Activated naive CD8-positive, alpha-beta T cell treated with anti-CD3 and anti-CD28 coated beads, Interleukin-2, amount 50 U/mL, for 24 hours (primary cell): ENCODE data around the gene TPD52L3.

Source experiments
- ATAC-seq: fragments of 150-1000 bp; cut with Tn5 transposase; one replicate; pipeline ENCODE4 v1.10.0; 2021
- DNase-seq: peaks from one replicate; pipeline ENCODE4 v3.0.0; 2021
- H3K27ac Mint-ChIP-seq: one replicate; pipeline ENCODE4 v1.8.0; 2021; ENCODE audit warnings: mild to moderate bottlenecking, mixed read lengths
- H3K27me3 Mint-ChIP-seq: one replicate; pipeline ENCODE4 v1.8.0; 2021; ENCODE audit warnings: mixed read lengths
- H3K36me3 Mint-ChIP-seq: one replicate; pipeline ENCODE4 v1.8.0; 2021; ENCODE audit warnings: low read depth, mixed read lengths
- H3K4me1 Mint-ChIP-seq: one replicate; pipeline ENCODE4 v1.8.0; 2021; ENCODE audit warnings: mixed read lengths
- H3K4me3 Mint-ChIP-seq: one replicate; pipeline ENCODE4 v1.8.0; 2021; ENCODE audit warnings: mild to moderate bottlenecking, moderate library complexity, mixed read lengths
- H3K9me3 Mint-ChIP-seq: one replicate; pipeline ENCODE4 v1.8.0; 2021; ENCODE audit warnings: mixed read lengths

The TPD52L3 gene

GRCh38 chr9:6328103-6328502, at the start of gene TPD52L3:
Gene TPD52L3 (plus strand): TSS chr9:6328375. CDS start chr9:6328596, 221 bp downstream.
- Mint-ChIP-seq H3K27ac (no peak within 1 kb of the TSS), H3K4me3 (no peak within 1 kb of the TSS), H3K4me1 (no peaks in the 10 kb centered on the region), H3K9me3 (peaks cover 4% of the 10 kb centered on the region), H3K36me3 (no peaks in the 10 kb centered on the region), H3K27me3 (peaks cover 9% of the 10 kb centered on the region)
- no peak for DNase-seq
- no peak for ATAC-seq

GRCh38 chr9:6301858-6302257, 26.3 kb upstream of the TPD52L3 start:
- Mint-ChIP-seq H3K9me3 (no peaks in the 10 kb centered on the region), H3K4me3 (no peak overlapping the region), H3K36me3 (no peaks in the 10 kb centered on the region), H3K27ac (no peak overlapping the region), H3K27me3 (peaks cover 16% of the 10 kb centered on the region), H3K4me1 (no peaks in the 10 kb centered on the region)
- no peak for ATAC-seq
- DNase-seq: no peak

GRCh38 chr9:6302417-6302816, 25.8 kb upstream of the TPD52L3 start:
- DNase-seq (no peak), ATAC-seq (no peak)
- H3K36me3 Mint-ChIP-seq: no peaks in the 10 kb centered on the region
- no peak overlapping the region for H3K27ac Mint-ChIP-seq
- no peak overlapping the region for H3K4me3 Mint-ChIP-seq
- H3K27me3 Mint-ChIP-seq: peaks cover 18% of the 10 kb centered on the region
- no peaks in the 10 kb centered on the region for H3K4me1 Mint-ChIP-seq
- no peaks in the 10 kb centered on the region for H3K9me3 Mint-ChIP-seq

- Mint-ChIP-seq H3K27me3 (peaks cover 14% of the 10 kb centered on the region), H3K27ac (no peak overlapping the region), H3K36me3 (no peaks in the 10 kb centered on the region), H3K9me3 (no peaks in the 10 kb centered on the region), H3K4me1 (no peaks in the 10 kb centered on the region), H3K4me3 (no peak overlapping the region)
- no peak for ATAC-seq
- DNase-seq: no peak
Observed at GRCh38 chr9:6304232-6304631, 23.9 kb upstream of the TPD52L3 start.

- no peak for DNase-seq
Observed at GRCh38 chr9:6305954-6306563, 22.1 kb upstream of the TPD52L3 start.

GRCh38 chr9:6307551-6308096, 20.6 kb upstream of the TPD52L3 start:
- Mint-ChIP-seq H3K4me3 (no peak overlapping the region), H3K9me3 (no peaks in the 10 kb centered on the region), H3K27me3 (peaks cover 11% of the 10 kb centered on the region), H3K27ac (no peak overlapping the region), H3K36me3 (no peaks in the 10 kb centered on the region), H3K4me1 (no peaks in the 10 kb centered on the region)
- no peak for ATAC-seq
- DNase-seq: no peak

More at GRCh38 chr9:6305954-6306563, 22.1 kb upstream of the TPD52L3 start:
- ATAC-seq: no peak
- Mint-ChIP-seq H3K4me1 (no peaks in the 10 kb centered on the region), H3K27ac (no peak overlapping the region), H3K4me3 (no peak overlapping the region), H3K9me3 (no peaks in the 10 kb centered on the region), H3K27me3 (peaks cover 11% of the 10 kb centered on the region), H3K36me3 (no peaks in the 10 kb centered on the region)

- Mint-ChIP-seq H3K27me3 (peaks cover 4% of the 10 kb centered on the region), H3K27ac (no peak overlapping the region), H3K9me3 (peaks cover 14% of the 10 kb centered on the region), H3K4me1 (no peaks in the 10 kb centered on the region), H3K36me3 (peaks cover 2% of the 10 kb centered on the region), H3K4me3 (no peak overlapping the region)
- ATAC-seq (no peak), DNase-seq (no peak)
Observed at GRCh38 chr9:6330958-6331634, 2.9 kb downstream of the TPD52L3 start.

GRCh38 chr9:6334305-6334704, 6.1 kb downstream of the TPD52L3 start:
- H3K9me3 Mint-ChIP-seq: peaks cover 19% of the 10 kb centered on the region
- no peaks in the 10 kb centered on the region for H3K4me1 Mint-ChIP-seq
- H3K27ac Mint-ChIP-seq: no peak overlapping the region
- no peak overlapping the region for H3K4me3 Mint-ChIP-seq
- H3K36me3 Mint-ChIP-seq: peaks cover 2% of the 10 kb centered on the region
- no peak for DNase-seq
- peaks cover 13% of the 10 kb centered on the region for H3K27me3 Mint-ChIP-seq
- ATAC-seq: no peak

- no peak for DNase-seq
- Mint-ChIP-seq H3K27me3 (peaks cover 8% of the 10 kb centered on the region), H3K36me3 (no peaks in the 10 kb centered on the region), H3K9me3 (no peaks in the 10 kb centered on the region), H3K4me1 (no peaks in the 10 kb centered on the region), H3K4me3 (no peak overlapping the region), H3K27ac (no peak overlapping the region)
- no peak for ATAC-seq
Observed at GRCh38 chr9:6348766-6349165, 20.6 kb downstream of the TPD52L3 start.

- Mint-ChIP-seq H3K4me3 (no peak overlapping the region), H3K27me3 (peaks cover 10% of the 10 kb centered on the region), H3K27ac (no peak overlapping the region), H3K36me3 (no peaks in the 10 kb centered on the region), H3K4me1 (peaks cover 3% of the 10 kb centered on the region), H3K9me3 (no peaks in the 10 kb centered on the region)
- ATAC-seq: no peak
- DNase-seq: no peak
Observed at GRCh38 chr9:6351737-6352136, 23.6 kb downstream of the TPD52L3 start.

GRCh38 chr9:6354072-6354686, 26.0 kb downstream of the TPD52L3 start:
- no peaks in the 10 kb centered on the region for H3K9me3 Mint-ChIP-seq
- H3K4me1 Mint-ChIP-seq: peaks cover 3% of the 10 kb centered on the region
- peak; percentile 3 for DNase-seq
- H3K4me3 Mint-ChIP-seq: no peak overlapping the region
- no peaks in the 10 kb centered on the region for H3K36me3 Mint-ChIP-seq
- ATAC-seq: peak; percentile 82
- peaks cover 7% of the 10 kb centered on the region for H3K27me3 Mint-ChIP-seq
- H3K27ac Mint-ChIP-seq: no peak overlapping the region

- Mint-ChIP-seq H3K9me3 (no peaks in the 10 kb centered on the region), H3K27ac (no peak overlapping the region), H3K4me1 (peaks cover 3% of the 10 kb centered on the region), H3K36me3 (no peaks in the 10 kb centered on the region), H3K4me3 (no peak overlapping the region), H3K27me3 (peaks cover 7% of the 10 kb centered on the region)
- DNase-seq: no peak
- no peak for ATAC-seq
Observed at GRCh38 chr9:6355728-6356127, 27.6 kb downstream of the TPD52L3 start.

GRCh38 chr9:6356441-6356840, 28.3 kb downstream of the TPD52L3 start:
- Mint-ChIP-seq H3K9me3 (no peaks in the 10 kb centered on the region), H3K4me1 (peaks cover 3% of the 10 kb centered on the region), H3K4me3 (no peak overlapping the region), H3K27ac (no peak overlapping the region), H3K36me3 (no peaks in the 10 kb centered on the region), H3K27me3 (peaks cover 7% of the 10 kb centered on the region)
- DNase-seq (no peak), ATAC-seq (no peak)

- peaks cover 3% of the 10 kb centered on the region for H3K4me1 Mint-ChIP-seq
Observed at GRCh38 chr9:6356904-6357303, 28.7 kb downstream of the TPD52L3 start.

More at GRCh38 chr9:6356904-6357303, 28.7 kb downstream of the TPD52L3 start:
- H3K9me3 Mint-ChIP-seq: no peaks in the 10 kb centered on the region
- peaks cover 7% of the 10 kb centered on the region for H3K27me3 Mint-ChIP-seq
- ATAC-seq (no peak), DNase-seq (no peak)
- no peaks in the 10 kb centered on the region for H3K36me3 Mint-ChIP-seq
- no peak overlapping the region for H3K27ac Mint-ChIP-seq
- no peak overlapping the region for H3K4me3 Mint-ChIP-seq
